CD4-positive, alpha-beta T cell (primary cell): ENCODE data around the gene PLK2. TPM values are rescaled to one million over a fixed set of nuclear protein-coding genes. Genes with fewer than 3 reads are reported as not detected.

Experiments used
- ATAC-seq: fragments of 200-7000 bp; cut with Tn5 transposase; one replicate; pipeline ENCODE4 v1.10.0; 2022; ENCODE audit warnings: mild to moderate bottlenecking; ENCODE audit not compliant: poor library complexity
- CTCF ChIA-PET: fragments of 350-600 bp; sonication (Branson Sonifier 250); formaldehyde crosslinking; loops from one replicate; lab custom pipeline; 2021; ENCODE audit warnings: antibody characterized with exemption, inconsistent platforms; lab: Charles Lee
- POLR2A ChIA-PET: fragments of 350-600 bp; sonication (Branson Sonifier 250); formaldehyde crosslinking; loops from one replicate; lab custom pipeline; 2021; ENCODE audit warnings: antibody characterized with exemption, inconsistent platforms; lab: Charles Lee
- DNase-seq, 14 experiments: peaks; one replicate each; pipeline ENCODE4 v3.0.0-alpha.2; 2013 to 2020; ENCODE audit warnings: mixed read lengths in 2 of 14
- H3K27ac ChIP-seq, 2 donors: one replicate each; pipeline versions ENCODE4 v1.5.1 to v1.7.0; 2013; ENCODE audit warnings: low read length in 2 of 2, low read depth in 1 of 2, mild to moderate bottlenecking in 1 of 2
- H3K27me3 ChIP-seq, 2 experiments: 1 replicate in 1 of 2; 2 replicates in 1 of 2; pipeline versions ENCODE4 v1.6.1 to v1.7.0; 2013; ENCODE audit warnings: low read length in 2 of 2, control low read depth in 1 of 2, mild to moderate bottlenecking in 1 of 2, moderate library complexity in 1 of 2; ENCODE audit not compliant: insufficient read depth in 2 of 2, control insufficient read depth in 1 of 2
- H3K36me3 ChIP-seq: one replicate; pipeline ENCODE4 v1.6.1; 2013; ENCODE audit warnings: low read length, control low read depth; ENCODE audit not compliant: insufficient read depth
- H3K4me1 ChIP-seq: one replicate; pipeline ENCODE4 v1.6.1; 2013; ENCODE audit warnings: low read length, control low read depth; ENCODE audit not compliant: insufficient read depth
- H3K4me3 ChIP-seq: one replicate; pipeline ENCODE4 v1.5.1; 2013; ENCODE audit warnings: mild to moderate bottlenecking, low read length, moderate library complexity
- H3K9me3 ChIP-seq, 2 experiments: 1 replicate in 1 of 2; 2 replicates in 1 of 2; pipeline versions ENCODE4 v1.6.1 to v1.7.0; 2013; ENCODE audit warnings: low read length in 2 of 2, mild to moderate bottlenecking in 2 of 2, control low read depth in 1 of 2, moderate library complexity in 1 of 2; ENCODE audit not compliant: control insufficient read depth in 1 of 2, insufficient read depth in 1 of 2
- H3K27ac Mint-ChIP-seq: one replicate; pipeline ENCODE4 v1.8.0; 2020; ENCODE audit warnings: mixed read lengths
- H3K27me3 Mint-ChIP-seq: one replicate; pipeline ENCODE4 v1.8.0; 2021; ENCODE audit warnings: mixed read lengths
- H3K36me3 Mint-ChIP-seq: one replicate; pipeline ENCODE4 v1.8.0; 2021; ENCODE audit warnings: low read depth, mixed read lengths
- H3K4me1 Mint-ChIP-seq: one replicate; pipeline ENCODE4 v1.8.0; 2021; ENCODE audit warnings: low read depth, mixed read lengths
- H3K4me3 Mint-ChIP-seq: one replicate; pipeline ENCODE4 v1.8.0; 2020; ENCODE audit warnings: mild to moderate bottlenecking, mixed read lengths
- H3K9me3 Mint-ChIP-seq: one replicate; pipeline ENCODE4 v1.8.0; 2020; ENCODE audit warnings: mixed read lengths
- CTCF ChIP-seq: fragments of 200-600 bp; IDR thresholded peaks from one replicate; pipeline ENCODE4 v1.8.0; 2022; ENCODE audit warnings: antibody characterized with exemption, mild to moderate bottlenecking
- intact Hi-C, 2 experiments: fragments of 100-400 bp; cut with DNase I in 1 of 2; cut with micrococcal nuclease in 1 of 2; formaldehyde crosslinking; loops; one replicate each; pipeline versions ENCODE4 v1.15.1 to v1.9.0; 2023 to 2025; cut with DNase I, micrococcal nuclease
- total RNA-seq, 174 experiments: library from RNA in 2 of 174; stranded (reverse) in 2 of 174; gene quantifications; one replicate each; pipeline ENCODE4 v1.2.3 and lab custom pipeline; 2021 to 2026

Gene PLK2
- total RNA-seq, 2 experiments from 2014 or later: 57.2 to 59.7 TPM

GRCh38 chr5:58451732-58452565 lies 7.9 kb downstream of the PLK2 start:
- ChIA-PET POLR2A (no interaction called here), CTCF (no interaction called here)
- intact Hi-C loops: no loop called here
- Mint-ChIP-seq H3K4me1 (no peaks in the 10 kb centered on the region), H3K9me3 (no peaks in the 10 kb centered on the region), H3K36me3 (no peaks in the 10 kb centered on the region), H3K27ac (no peak overlapping the region), H3K27me3 (peaks cover 2% of the 10 kb centered on the region), H3K4me3 (no peak overlapping the region)
- TF ChIP-seq CTCF: no peak
- Histone ChIP-seq H3K4me1 (no peaks in the 10 kb centered on the region), H3K27ac (no peak overlapping the region), H3K36me3 (no peaks in the 10 kb centered on the region), H3K9me3 (no peaks in the 10 kb centered on the region), H3K27me3 (no peaks in the 10 kb centered on the region), H3K4me3 (no peak overlapping the region)
- ATAC-seq (no peak), DNase-seq (no peak)

- peaks cover 6% of the 10 kb centered on the region for H3K27me3 Mint-ChIP-seq
- no peaks in the 10 kb centered on the region for H3K4me1 ChIP-seq
- POLR2A ChIA-PET: no interaction called here
- no peak overlapping the region for H3K4me3 ChIP-seq
- H3K4me1 Mint-ChIP-seq: no peaks in the 10 kb centered on the region
- TF ChIP-seq CTCF: no peak
- H3K27me3 ChIP-seq: no peaks in the 10 kb centered on the region
- no peaks in the 10 kb centered on the region for H3K36me3 Mint-ChIP-seq
- H3K4me3 Mint-ChIP-seq: no peak overlapping the region
- no peak overlapping the region for H3K27ac Mint-ChIP-seq
- no peaks in the 10 kb centered on the region for H3K9me3 Mint-ChIP-seq
- no peaks in the 10 kb centered on the region for H3K36me3 ChIP-seq
- DNase-seq: no peak
- no peak for ATAC-seq
- no peaks in the 10 kb centered on the region for H3K9me3 ChIP-seq
- intact Hi-C loops: no loop called here
- CTCF ChIA-PET: no interaction called here
- no peak overlapping the region for H3K27ac ChIP-seq
Observed at GRCh38 chr5:58450811-58451629, 8.9 kb downstream of the PLK2 start.

- no peaks in the 10 kb centered on the region for H3K9me3 Mint-ChIP-seq
- H3K27me3 Mint-ChIP-seq: peaks cover 16% of the 10 kb centered on the region
- CTCF ChIA-PET: no interaction called here
- POLR2A ChIA-PET: no interaction called here
- no peak overlapping the region for H3K4me3 ChIP-seq
- H3K36me3 Mint-ChIP-seq: no peaks in the 10 kb centered on the region
- no peaks in the 10 kb centered on the region for H3K9me3 ChIP-seq
- H3K36me3 ChIP-seq: no peaks in the 10 kb centered on the region
- TF ChIP-seq CTCF: no peak
- no peak overlapping the region for H3K27ac ChIP-seq
- H3K27me3 ChIP-seq: no peaks in the 10 kb centered on the region
- intact Hi-C loops: no loop called here
- H3K4me3 Mint-ChIP-seq: no peak overlapping the region
- ATAC-seq (no peak), DNase-seq (no peak)
- H3K4me1 ChIP-seq: no peaks in the 10 kb centered on the region
- H3K27ac Mint-ChIP-seq: no peak overlapping the region
- H3K4me1 Mint-ChIP-seq: no peaks in the 10 kb centered on the region
Observed at GRCh38 chr5:58450018-58450417, 9.9 kb downstream of the PLK2 start.
